Measurements from ENCODE around the gene DPYSL4. TPM values are rescaled to one million over a fixed set of nuclear protein-coding genes. Genes with fewer than 3 reads are reported as not detected.

The DPYSL4 gene
- total RNA-seq, 6 experiments from 2014 or later: 0.24 to 0.31 (median 0.25) TPM; not detected in 3

DNA sequence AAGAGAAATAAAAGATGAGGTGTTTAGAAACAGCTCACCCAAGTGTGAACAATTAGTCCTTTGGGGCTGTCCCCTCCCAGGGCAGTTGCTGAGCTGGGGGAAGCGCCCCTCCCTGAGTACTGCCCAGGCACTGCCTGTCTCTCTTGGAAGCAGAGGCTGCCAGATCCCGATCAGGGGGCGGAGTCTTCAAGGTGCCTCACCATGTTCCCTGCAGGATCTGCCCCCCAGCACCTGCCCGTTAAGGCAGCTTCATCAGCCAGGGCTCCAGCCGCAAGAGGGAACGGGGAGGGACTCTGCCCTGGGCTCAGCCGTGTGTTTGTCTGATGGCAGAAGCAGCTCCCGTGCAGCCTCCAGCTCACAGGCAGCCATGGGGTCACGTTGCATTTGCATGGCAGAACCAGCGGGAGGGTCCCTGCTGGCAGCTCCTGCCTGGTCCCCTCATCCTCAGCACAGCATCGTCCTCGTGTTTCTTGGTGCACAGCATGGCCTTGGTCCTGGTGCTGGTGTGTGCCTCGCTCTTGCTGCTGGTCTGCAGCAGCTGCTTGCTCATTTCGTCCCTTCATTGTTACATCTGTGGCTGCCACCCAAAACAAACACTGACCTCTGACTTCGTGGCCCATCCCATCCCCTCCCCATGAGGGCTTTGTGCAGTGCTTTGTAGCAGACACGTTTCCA, 10.7 kb upstream of the DPYSL4 start:
- intact Hi-C loops (cut with DNase I): no loop called here
- Histone ChIP-seq H3K27ac (no peak overlapping the region), H3K4me1 (no peaks in the 10 kb centered on the region), H3K9me3 (no peaks in the 10 kb centered on the region), H3K36me3 (no peaks in the 10 kb centered on the region), H3K27me3 (no peaks in the 10 kb centered on the region), H3K4me3 (no peak overlapping the region)
- TF ChIP-seq, protein P1, sequence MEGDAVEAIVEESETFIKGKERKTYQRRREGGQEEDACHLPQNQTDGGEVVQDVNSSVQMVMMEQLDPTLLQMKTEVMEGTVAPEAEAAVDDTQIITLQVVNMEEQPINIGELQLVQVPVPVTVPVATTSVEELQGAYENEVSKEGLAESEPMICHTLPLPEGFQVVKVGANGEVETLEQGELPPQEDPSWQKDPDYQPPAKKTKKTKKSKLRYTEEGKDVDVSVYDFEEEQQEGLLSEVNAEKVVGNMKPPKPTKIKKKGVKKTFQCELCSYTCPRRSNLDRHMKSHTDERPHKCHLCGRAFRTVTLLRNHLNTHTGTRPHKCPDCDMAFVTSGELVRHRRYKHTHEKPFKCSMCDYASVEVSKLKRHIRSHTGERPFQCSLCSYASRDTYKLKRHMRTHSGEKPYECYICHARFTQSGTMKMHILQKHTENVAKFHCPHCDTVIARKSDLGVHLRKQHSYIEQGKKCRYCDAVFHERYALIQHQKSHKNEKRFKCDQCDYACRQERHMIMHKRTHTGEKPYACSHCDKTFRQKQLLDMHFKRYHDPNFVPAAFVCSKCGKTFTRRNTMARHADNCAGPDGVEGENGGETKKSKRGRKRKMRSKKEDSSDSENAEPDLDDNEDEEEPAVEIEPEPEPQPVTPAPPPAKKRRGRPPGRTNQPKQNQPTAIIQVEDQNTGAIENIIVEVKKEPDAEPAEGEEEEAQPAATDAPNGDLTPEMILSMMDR (IDR thresholded peaks at IDR 0.05): no peak
- no peak for TF ChIP-seq POLR2A (IDR thresholded peaks at IDR 0.05)
- WGBS (ENCODE audit: insufficient coverage, low coverage, low lambda C conversion rate, missing lambda C conversion rate): 12% methylated on average over 10 of the region's 16 CpGs
- DNase-seq: no peak
- no peak for ATAC-seq

DNA sequence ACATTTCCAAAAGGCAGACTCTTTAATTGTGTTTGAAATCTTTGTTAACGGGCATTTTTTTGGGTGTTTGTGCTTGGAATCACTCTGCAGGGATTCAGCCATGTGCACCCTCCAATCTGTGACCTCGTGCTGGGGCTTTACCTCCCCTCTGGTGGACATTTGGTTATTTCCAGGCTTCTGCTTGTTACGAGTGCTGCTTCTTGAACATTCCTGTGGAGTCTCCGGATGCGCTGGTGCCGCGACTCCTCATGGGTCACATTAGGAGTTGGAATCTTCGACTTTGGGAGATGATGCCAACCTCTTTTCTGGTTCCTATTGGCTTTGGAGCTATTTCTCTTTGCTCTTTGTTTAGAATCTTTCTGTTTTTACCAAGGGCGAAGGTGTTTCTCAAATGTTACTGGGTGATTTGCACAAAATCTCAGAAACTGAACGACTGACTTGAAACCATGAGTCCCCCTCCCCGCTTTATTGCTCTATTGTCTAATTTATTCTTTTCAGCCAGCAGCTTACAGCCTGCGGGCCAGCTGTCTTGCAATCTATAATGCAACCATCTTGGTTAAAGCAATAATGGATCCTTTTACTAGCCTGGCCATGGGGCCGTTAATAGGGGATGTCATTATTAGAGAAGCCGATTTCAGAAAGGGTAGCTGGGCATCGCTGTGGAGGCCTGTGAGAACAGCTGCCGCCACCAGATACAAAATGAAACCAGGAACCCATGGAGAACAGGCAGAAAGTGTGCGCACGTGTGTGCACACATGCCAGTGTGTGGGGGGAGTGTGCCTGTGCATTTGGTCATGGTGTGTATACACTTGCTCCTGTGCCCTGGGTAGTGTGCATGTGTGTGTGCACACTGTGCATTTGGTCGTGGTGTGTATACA, 9.9 kb upstream of the DPYSL4 start:
- H3K36me3 ChIP-seq: no peaks in the 10 kb centered on the region

DNA sequence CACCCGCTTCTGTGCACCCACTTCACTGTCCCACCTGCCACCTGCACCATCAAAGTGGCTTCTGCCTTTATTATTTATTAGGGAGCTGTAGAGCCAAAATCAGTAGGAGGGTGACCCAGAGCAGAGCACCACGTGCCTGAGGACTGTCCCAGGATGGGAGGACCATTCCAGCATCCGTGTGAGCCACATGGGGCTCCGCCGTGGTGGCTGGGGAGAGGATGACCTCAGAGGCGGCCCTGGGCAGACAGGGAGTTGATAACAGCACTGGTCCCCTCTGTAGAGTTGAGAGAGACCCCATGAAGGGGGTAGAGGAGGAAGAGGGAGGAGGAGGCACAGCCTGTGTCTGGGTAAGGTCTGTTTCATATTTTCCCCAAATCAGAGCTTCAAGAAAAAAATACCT, 8.7 kb upstream of the DPYSL4 start:
- ATAC-seq (no peak), DNase-seq (no peak)
- WGBS (ENCODE audit: insufficient coverage, low coverage, low lambda C conversion rate, missing lambda C conversion rate): 42% methylated on average over 6 of the region's 6 CpGs
- intact Hi-C loops (cut with DNase I): no loop called here
- Histone ChIP-seq H3K27ac (no peak overlapping the region), H3K9me3 (no peaks in the 10 kb centered on the region), H3K27me3 (no peaks in the 10 kb centered on the region), H3K4me3 (no peak overlapping the region), H3K36me3 (no peaks in the 10 kb centered on the region), H3K4me1 (peaks cover 0 to 6% (median 0%) of the 10 kb centered on the region in 4 donors)
- TF ChIP-seq, protein P1 (IDR thresholded peaks at IDR 0.05): no peak
- no peak for TF ChIP-seq POLR2A (IDR thresholded peaks at IDR 0.05)

More for the DNA sequence above, 9.9 kb upstream of the DPYSL4 start:
- H3K4me3 ChIP-seq: no peak overlapping the region
- H3K4me1 ChIP-seq: no peaks in the 10 kb centered on the region
- 56% methylated on average over 13 of the region's 19 CpGs for WGBS (ENCODE audit: insufficient coverage, low coverage, low lambda C conversion rate, missing lambda C conversion rate)
- no peak for ATAC-seq
- H3K27ac ChIP-seq: no peak overlapping the region
- no peaks in the 10 kb centered on the region for H3K9me3 ChIP-seq
- H3K27me3 ChIP-seq: no peaks in the 10 kb centered on the region
- intact Hi-C loops (cut with DNase I): no loop called here
- no peak for DNase-seq
- TF ChIP-seq POLR2A (IDR thresholded peaks at IDR 0.05): no peak
- TF ChIP-seq, protein P1 (IDR thresholded peaks at IDR 0.05): no peak

DNA sequence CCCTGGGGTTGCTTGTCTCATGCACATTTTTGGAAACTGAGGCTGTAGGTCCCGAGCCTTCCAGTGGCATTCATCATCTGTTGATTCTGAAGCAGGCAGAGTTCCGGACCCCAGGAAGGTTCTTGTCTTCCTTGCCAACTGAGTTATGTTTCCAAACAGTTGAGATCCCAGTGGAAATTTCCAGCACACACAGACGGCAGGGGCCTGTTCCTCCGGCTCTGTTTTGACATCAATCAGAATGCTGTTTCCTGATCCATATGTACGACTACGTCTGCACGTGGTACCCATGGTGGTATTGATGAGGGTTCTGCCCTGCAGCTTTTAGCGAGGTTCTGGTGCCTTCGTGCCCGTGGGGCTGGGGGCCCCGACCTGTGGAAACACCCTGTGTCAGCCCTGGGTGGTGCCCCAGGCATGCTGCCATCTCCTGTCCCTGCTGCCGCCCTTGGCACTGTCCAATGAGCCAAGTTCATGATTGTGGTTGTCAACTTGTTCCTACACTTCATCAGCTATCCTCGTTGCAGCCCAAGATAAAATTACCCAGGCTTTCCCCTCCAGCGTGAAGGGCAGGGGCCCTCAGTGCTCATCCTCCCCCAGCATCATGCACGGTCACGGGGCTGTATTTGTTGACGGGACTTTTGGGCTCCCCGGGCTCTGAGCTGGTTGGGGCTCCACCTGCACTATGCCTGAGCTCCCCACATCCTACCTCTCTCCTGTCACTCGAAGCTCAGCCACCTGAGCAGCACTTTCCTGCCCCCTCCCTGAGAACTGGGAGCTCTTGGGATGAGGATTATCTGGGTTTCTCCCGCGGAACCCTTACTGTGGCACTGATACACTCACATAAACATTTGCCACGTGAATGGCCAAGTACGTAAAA, 7.8 kb upstream of the DPYSL4 start:
- 63% methylated on average over 9 of the region's 23 CpGs for WGBS (ENCODE audit: insufficient coverage, low coverage, low lambda C conversion rate, missing lambda C conversion rate)
- no peaks in the 10 kb centered on the region for H3K36me3 ChIP-seq
- ATAC-seq: no peak
- no peak for DNase-seq
- intact Hi-C loops (cut with DNase I): no loop called here
- H3K4me3 ChIP-seq: no peak overlapping the region
- H3K27ac ChIP-seq: no peak overlapping the region
- no peaks in the 10 kb centered on the region for H3K9me3 ChIP-seq
- peaks cover 0 to 6% (median 0%) of the 10 kb centered on the region in 4 donors for H3K4me1 ChIP-seq
- TF ChIP-seq, protein P1 (IDR thresholded peaks at IDR 0.05): no peak
- no peak for TF ChIP-seq POLR2A (IDR thresholded peaks at IDR 0.05)
- H3K27me3 ChIP-seq: no peaks in the 10 kb centered on the region

Measured in right lobe of liver (tissue), 6 donors.